ENCODE results near the gene LRMDA.

LRMDA gene

DNA sequence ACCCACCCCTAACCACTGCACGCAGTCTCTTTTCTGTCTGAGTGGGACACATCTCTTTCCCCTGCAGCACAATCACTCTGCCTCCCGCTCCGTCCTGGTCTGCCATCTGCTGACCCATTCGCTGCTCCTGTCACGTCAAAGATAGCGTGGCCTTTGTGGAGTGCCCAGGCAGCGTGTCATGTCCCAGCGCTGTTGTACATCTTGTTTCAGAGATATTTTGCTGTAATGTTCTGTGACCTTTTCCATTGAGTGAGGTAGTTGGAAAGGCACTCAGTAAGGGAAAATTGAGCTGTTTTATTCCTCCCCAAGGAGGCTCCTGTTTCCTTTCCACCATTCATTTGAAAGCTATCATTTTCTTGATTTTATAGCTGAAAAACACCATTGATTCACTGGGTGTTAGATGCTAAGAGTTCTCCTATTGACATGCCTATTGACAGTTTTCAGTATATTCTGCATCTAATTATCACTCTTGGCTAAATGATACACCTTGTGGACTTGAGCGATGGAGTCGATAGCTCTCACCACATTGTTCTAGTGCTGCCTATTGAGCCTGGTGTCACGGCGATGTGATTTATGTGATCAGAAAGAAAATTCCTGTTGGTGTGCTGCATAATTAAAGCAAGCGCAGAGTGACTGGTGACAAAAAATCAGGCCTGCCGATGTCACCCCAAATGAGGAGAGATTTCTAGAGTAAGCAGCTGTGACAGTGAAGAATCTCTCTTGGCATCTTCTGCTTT, 372.6 kb downstream of the LRMDA start:
- H3K4me3 ChIP-seq (ENCODE audit: low read length), result no peak overlapping the region
- no peak for DNase-seq (ENCODE audit: low read depth)
- TF ChIP-seq, protein P1, sequence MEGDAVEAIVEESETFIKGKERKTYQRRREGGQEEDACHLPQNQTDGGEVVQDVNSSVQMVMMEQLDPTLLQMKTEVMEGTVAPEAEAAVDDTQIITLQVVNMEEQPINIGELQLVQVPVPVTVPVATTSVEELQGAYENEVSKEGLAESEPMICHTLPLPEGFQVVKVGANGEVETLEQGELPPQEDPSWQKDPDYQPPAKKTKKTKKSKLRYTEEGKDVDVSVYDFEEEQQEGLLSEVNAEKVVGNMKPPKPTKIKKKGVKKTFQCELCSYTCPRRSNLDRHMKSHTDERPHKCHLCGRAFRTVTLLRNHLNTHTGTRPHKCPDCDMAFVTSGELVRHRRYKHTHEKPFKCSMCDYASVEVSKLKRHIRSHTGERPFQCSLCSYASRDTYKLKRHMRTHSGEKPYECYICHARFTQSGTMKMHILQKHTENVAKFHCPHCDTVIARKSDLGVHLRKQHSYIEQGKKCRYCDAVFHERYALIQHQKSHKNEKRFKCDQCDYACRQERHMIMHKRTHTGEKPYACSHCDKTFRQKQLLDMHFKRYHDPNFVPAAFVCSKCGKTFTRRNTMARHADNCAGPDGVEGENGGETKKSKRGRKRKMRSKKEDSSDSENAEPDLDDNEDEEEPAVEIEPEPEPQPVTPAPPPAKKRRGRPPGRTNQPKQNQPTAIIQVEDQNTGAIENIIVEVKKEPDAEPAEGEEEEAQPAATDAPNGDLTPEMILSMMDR (conservative IDR thresholded peaks at IDR 0.05; ENCODE audit: low read length), result no peak

DNA sequence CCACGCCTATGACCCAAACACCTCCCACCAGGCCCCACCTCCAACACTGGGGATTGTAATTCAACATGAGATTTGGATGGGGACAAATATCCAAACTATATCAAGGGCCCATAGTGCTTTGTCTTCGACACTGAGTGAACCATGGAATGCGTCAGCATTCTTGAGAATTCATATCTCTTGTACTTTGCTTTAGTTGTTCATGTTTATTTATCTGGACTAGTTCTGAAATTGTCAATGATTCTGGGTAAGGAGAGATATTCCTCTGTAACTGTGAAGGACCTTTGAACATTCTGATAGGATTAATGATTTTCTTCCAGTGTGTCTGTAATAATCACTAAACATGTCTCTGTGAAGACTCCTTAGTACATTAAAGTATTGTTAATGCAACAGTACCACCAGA, 374.8 kb downstream of the LRMDA start:
- no peak for DNase-seq (ENCODE audit: low read depth)
- no peak overlapping the region for H3K4me3 ChIP-seq (ENCODE audit: low read length)
- TF ChIP-seq, protein P1 (conservative IDR thresholded peaks at IDR 0.05; ENCODE audit: low read length), result no peak

DNA sequence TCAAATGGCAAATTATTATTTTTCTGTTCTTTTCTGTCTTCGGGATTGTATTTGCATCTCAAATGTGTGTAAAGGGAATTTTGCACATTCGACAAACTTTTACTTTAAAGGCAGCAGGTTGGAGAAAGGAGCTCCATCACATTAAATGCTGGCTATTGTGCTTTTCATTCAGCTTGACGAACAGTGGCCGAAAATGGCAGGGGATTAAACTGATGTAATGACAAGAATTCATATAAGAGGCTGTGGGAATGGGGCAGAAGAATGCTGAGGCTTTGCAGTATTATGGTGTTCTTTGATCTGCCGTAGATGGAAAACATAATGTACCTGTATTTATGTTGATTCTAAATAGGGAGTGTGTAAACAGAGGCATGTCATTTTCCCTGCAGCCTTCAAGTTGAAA, 376.0 kb downstream of the LRMDA start:
- DNase-seq (ENCODE audit: low read depth), result no peak
- no peak overlapping the region for H3K4me3 ChIP-seq (ENCODE audit: low read length)
- TF ChIP-seq, protein P1 (conservative IDR thresholded peaks at IDR 0.05; ENCODE audit: low read length), result no peak

DNA sequence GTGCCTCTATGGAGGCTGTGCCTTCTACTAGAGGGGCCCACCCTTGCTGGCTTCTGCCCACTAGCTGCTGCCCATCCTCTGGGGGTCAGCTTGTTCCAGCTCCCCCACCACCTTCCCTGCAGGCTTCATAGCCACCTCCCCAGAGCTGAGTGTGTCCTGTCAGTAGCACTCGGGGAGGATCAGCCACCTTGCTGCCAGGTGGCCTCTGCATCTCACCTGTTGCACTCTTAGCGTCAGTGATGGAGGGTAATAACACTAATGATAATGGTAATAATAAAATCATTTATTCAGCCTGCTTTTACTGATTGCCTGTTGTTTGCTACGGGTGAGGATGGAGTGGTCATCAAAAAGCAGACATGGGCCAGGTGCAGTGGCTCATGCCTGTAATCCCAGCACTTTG, 377.6 kb downstream of the LRMDA start:
- no peak for DNase-seq (ENCODE audit: low read depth)
- TF ChIP-seq, protein P1 (conservative IDR thresholded peaks at IDR 0.05; ENCODE audit: low read length), result no peak
- H3K4me3 ChIP-seq (ENCODE audit: low read length), result no peak overlapping the region

DNA sequence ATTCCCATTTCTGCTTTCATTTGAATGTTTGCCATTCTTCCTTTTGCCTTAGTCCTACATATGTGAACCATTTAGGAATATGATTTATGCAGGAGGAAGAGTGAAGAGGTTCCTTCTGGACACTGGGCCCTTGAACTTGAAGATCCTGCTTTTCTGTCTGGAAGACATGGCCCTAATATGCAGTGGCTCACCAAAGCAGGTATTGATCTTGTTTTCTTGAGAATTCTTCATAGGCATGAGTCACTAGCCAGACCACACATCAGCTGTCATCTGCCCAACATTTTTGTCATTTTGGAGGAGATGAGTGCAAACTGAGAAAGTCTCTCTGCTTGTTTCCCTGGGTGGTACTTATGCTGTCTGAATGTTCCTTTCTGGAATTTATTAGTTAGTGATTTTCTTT, 382.6 kb downstream of the LRMDA start:
- DNase-seq (ENCODE audit: low read depth), result no peak
- no peak overlapping the region for H3K4me3 ChIP-seq (ENCODE audit: low read length)
- TF ChIP-seq, protein P1 (conservative IDR thresholded peaks at IDR 0.05; ENCODE audit: low read length), result no peak

DNA sequence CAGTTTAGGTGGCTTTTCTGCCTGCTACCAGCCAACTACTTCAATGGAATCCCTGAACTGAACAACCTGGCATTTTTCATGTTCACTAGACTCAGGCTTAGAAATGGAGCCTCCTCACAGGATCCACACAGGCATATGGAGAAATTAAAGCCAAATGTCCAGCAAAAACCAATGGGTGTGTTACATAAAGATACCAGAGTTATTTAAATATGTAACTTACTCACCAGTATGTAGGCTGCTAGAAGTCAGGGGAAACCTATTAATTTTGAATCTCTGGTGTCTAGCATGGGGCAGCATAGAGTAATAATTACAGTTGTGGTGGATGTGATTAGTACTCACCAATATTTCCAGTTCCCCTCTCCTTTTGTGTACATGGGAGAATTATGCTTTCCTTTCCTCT, 383.6 kb downstream of the LRMDA start:
- no peak overlapping the region for H3K4me3 ChIP-seq (ENCODE audit: low read length)
- TF ChIP-seq, protein P1 (conservative IDR thresholded peaks at IDR 0.05; ENCODE audit: low read length), result no peak
- DNase-seq (ENCODE audit: low read depth), result no peak

DNA sequence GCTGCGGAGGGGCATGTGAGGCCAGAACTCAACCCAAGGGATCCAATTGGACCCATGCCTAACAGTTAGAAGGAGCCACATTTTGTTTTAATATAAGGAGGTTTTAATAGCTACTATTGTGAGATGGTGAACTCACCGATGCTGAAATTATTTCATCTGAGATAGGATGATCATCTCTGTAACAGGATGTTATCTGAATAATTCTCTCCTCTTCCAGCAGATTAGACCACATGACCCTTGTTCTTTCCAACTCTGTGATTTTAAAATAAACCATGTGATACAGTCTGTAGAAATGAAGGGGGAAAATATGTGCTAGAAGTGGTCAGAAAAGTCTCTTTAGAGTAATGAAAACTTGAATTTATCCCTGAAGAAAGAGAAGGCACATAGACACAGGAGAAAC, 385.8 kb downstream of the LRMDA start:
- no peak for DNase-seq (ENCODE audit: low read depth)
- no peak overlapping the region for H3K4me3 ChIP-seq (ENCODE audit: low read length)
- TF ChIP-seq, protein P1 (conservative IDR thresholded peaks at IDR 0.05; ENCODE audit: low read length), result no peak

Data from AG10803 (cell line).